GM18499 (cell line): ENCODE measurements around the gene RIT2.

Experiments
- ATAC-seq: cut with Tn5 transposase; IDR thresholded peaks from one replicate; pipeline ENCODE4 v1.9.1; 2021; ENCODE audit warnings: moderate number of reproducible peaks; ENCODE audit not compliant: insufficient read depth, unreplicated experiment

Gene RIT2

DNA sequence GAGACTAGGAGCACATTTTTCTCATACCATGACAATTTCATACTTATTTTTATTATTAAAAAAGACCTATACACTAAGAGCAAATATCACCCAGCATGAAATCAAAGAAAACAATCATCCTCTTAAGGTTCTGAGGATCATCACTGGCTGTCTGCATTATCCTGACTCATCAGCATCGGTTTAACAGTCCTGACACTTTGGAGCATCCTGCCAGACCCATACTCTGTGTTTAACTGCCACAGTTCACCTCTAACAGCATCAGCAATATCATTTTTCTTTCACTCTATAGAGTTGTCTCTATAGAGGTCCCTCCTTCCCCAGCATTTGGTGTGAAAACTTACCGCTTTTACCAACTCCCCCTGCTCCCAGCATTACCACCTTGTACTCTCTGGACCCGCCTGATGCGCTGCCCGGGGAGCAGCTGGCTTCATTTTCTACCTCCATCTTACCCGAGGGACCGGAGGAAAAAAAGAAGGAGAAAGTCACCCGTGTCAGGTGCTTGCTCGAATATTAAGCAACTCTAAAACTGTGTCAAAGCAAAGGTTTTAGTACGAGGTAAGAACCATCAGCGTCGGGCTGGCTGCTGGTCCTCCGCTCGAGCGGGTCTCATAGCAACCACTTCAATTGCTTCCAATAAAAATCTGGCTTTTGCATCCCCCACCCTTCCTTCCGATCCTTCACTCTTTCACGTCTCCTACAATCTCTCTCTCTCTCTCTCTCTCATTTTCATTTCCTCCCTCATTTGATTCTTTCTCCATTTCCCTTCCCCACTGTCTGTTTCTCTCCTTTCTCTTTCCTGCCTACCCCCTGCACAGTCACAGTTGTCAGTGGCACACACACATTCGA is at the start of gene RIT2:
Gene RIT2, minus strand, starts transcription at position 610 of the 846 bp plus-strand sequence.
- ATAC-seq = no peak

- no peak for ATAC-seq
Measured at GRCh38 chr18:43161528-43161927, 46.0 kb upstream of the RIT2 start.

DNA sequence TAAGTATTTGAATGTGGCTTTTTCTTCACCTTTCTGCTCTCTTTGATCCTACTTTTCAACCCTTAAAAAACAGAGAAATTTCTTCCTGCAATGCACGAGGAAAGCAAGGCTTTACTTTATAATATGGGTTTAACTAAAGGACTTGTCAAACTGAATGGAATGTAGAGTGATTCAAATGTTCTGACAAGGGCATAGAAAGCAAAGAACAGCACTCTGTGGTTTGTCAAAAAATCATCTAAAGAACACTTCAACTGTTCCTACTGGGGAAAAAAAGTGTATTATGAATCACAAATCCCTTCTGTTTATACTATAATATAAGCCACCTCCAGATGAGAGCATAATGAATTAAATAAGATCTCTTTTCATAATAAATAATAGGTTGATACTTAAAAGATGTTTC is 45.0 kb upstream of the RIT2 start:
- no peak for ATAC-seq

- no peak for ATAC-seq
Measured at GRCh38 chr18:43159926-43160325, 44.4 kb upstream of the RIT2 start.

DNA sequence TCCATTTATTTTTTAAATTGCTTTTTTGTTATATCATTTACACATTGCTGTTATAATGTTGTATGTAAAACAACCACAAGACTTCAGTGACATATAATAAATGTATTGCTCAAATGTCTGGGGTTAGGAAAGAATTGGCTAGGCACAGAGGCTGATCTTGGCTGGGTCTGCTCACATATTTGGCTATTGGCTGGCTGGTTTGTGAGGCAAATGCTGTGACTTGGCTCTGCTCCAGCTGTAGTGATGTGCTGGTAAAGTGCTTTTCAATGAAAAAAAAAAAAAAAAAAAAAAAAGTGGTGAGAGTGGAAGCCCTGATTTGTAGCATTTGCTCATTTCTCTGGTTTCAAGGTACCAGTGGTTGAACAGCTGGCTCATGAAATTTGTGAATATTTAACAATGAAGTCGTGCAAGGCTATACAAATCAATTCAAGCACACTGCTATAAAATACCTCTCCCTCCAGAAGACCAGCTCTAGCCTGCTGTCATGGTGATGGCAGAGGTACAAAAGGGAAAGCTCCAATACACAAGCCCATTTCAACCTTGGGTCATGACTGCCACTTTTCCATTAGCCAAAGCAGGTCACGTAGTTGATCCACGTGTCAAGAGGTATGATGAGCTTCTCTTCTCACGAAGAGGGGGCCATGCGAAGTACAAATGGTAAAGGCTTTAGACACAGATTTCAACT is 43.7 kb upstream of the RIT2 start:
- ATAC-seq = no peak

DNA sequence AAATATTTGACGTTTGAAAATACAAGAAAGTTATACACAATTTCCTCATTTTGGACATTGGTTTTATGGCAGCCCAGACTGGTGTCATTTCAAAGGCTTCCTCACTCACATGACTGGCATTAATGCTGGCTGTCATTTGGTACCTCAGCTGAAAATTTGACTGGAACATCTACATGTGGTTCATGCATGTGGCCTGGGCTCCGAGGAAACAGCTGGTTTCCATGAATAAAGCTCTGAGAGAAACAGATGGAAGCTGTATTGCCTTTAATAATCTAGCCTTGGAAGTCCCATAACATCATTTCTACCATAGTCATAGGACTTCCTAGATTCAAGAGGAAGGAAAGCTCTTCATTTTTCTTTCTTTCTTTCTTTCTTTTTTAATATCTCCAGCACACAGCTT is 42.9 kb upstream of the RIT2 start:
- no peak for ATAC-seq

- ATAC-seq = no peak
Measured at GRCh38 chr18:43155842-43156241, 40.4 kb upstream of the RIT2 start.

DNA sequence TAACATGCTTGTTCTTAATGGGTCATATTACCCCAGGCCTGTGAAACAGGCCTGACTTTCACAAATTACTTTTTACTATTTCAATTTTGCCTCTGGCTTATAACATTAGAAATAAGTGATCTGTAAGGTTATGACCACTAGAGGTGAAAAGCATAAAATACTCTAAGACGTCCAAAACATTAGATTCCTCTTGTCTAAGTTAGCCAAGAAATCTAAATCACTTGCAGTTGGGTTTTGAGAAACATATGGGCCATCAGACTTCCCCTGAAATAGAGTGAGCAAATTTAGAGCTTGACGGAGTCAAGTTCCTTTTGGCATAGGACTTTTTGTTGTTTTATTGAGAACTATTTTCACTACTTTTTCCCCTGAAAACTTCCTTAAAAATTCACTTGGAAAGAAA is 32.7 kb upstream of the RIT2 start:
- ATAC-seq = no peak

DNA sequence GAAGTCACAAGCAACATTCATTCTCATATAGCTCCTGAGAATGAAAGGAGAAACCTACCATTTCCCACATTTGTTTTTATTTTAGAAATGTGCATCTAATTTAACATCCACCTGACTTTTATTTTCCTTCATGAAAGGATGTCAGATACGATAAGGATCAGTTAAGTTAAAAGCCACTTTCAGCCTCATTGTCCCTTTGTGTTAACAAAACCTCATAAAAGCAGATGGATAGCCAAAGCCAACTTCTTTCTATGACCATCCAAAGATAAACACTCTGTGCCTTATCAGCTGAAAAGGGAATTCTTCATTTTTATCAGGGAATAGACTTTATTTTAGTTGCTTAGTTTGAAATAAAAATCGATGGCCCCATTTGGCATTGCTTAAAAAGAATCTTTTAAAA is 25.7 kb upstream of the RIT2 start:
- no peak for ATAC-seq

- ATAC-seq = no peak
Measured at GRCh38 chr18:43139288-43139946, 23.9 kb upstream of the RIT2 start.

GRCh38 chr18:43134876-43135275 is 19.4 kb upstream of the RIT2 start:
- ATAC-seq = no peak

- no peak for ATAC-seq
Measured at GRCh38 chr18:43130716-43131260, 15.3 kb upstream of the RIT2 start.

DNA sequence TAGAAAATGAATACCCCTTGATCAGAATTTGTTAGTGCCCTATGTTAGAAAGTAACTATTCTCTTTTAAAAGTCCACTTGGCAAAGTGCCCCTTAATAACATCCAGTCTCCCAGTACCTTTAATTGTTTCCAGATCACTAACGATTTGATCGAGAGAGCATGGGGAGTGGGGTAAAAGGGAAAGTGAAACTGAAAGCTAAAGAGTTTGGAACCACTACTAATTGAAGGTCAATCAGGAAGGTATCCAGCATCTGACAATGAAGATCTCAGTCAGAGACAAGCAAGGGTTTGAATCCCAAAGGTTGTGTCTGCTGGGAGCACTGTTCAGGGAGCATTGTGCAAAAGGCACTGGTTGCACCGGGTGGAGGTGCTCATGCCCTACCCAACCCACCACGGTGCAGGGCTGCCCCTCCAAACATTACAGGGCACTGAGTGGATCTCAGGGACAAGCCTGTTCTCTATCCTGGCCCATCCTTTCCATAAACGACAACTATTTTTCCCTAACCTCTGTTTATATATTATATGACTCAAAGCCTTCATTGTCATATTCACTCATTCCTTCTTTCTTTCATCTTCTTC is 14.6 kb upstream of the RIT2 start:
- no peak for ATAC-seq

DNA sequence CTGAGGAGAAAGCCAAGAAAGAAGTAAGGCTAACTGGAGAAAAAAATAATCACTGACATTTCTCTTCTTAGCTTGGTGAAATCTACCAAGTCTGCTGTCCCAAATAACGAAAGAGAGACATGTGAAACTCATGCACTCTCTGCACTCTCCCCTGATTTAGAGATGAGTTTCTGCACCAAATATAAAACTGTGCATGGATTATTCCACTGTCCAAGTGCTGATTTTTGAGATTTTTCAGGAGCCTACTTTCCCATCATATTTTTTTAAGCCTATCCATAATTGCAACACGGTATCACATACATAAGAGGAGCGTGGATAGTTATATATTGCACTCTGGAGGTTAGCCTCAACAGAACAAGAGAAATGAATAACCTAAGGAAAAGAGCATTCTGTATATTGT is 10.0 kb upstream of the RIT2 start:
- ATAC-seq = no peak

- ATAC-seq = no peak
Measured at GRCh38 chr18:43122955-43123354, 7.5 kb upstream of the RIT2 start.

GRCh38 chr18:43116699-43117294 is 1.3 kb upstream of the RIT2 start:
- no peak for ATAC-seq

- ATAC-seq = no peak
Measured at GRCh38 chr18:43113220-43113895, 2.1 kb downstream of the RIT2 start.

DNA sequence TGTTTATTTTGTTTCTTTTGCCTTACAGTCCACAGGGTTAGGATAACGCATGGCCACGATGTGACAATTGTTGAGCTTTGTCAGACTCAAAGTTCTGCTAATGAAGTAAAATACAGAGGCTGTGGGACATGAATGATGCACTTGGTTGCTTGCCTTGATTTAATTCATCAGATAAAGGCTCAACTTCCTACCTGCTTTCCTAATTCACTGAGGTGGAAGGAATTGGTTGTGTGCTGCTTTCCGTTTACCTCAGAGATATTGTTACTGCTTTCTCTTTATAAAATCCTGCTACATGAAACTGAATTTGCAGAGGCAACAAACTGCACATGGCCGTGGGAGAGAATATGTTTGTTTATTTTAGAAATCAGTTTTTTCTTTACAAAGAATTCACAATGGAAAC is 6.6 kb downstream of the RIT2 start:
- no peak for ATAC-seq

GRCh38 chr18:43108469-43108868 is 7.0 kb downstream of the RIT2 start:
- no peak for ATAC-seq

DNA sequence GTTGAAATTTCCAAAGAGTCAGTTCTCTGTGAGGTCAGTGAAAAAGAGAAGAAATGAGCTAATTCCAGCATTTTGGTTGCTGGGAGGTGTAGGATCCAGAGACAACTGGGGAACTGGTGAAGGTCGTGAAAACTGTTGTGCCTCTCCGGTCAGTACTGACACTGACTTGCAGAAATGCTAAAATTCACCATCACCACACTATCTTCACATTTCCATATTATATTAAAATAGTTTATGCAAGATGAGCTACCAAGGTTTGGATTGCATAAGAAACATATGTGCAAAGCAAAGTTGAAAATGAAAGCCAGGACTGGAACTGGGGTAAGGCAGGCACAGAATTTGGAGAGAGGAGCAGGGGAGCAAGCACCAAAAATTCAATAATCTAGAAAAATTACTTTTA is 21.8 kb downstream of the RIT2 start:
- ATAC-seq = no peak
